ENCODE measurements around the gene EPB41L3.

DNA sequence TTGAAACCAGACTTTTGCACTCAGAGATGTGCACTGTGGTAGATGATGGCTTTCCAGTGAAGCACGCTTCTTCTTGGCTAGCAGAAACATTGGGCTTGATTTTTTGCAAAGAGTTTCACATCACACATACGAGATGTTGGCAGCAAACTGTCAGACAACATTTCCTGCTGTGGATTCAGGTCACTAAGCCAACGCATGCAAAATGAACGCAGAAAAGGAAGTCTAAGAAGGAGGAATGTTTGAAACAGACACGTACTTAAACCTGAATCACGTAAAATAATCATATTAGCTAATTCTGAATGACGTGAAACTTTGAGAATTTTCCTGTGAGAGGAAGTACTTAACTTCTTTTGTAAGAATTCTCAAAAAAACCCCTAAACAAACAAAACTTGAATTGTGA is 88.1 kb downstream of the EPB41L3 start:
- TF ChIP-seq BMI1 (IDR thresholded peaks at IDR 0.05; ENCODE audit: borderline replicate concordance) (no peak), NR2C2 (IDR thresholded peaks at IDR 0.05; ENCODE audit: borderline replicate concordance, control insufficient read depth, insufficient read length, low read depth) (no peak), ZNF384 (IDR thresholded peaks at IDR 0.05; ENCODE audit: borderline replicate concordance, low read depth, low read length) (no peak), MXI1 (IDR thresholded peaks at IDR 0.05; ENCODE audit: low read depth, low read length) (no peak), POLR2A (IDR thresholded peaks at IDR 0.05; ENCODE audit: low read depth, low read length) (no peak), PAX5 (IDR thresholded peaks at IDR 0.05; ENCODE audit: borderline replicate concordance, low read depth, low read length) (no peak), SIX5 (IDR thresholded peaks at IDR 0.05; ENCODE audit: low read depth, low read length, severe bottlenecking) (no peak), ZNF592 (IDR thresholded peaks at IDR 0.05) (no peak), ZZZ3 (IDR thresholded peaks at IDR 0.05; ENCODE audit: control insufficient read depth, insufficient read length, low read depth) (no peak), USF2 (IDR thresholded peaks at IDR 0.05; ENCODE audit: borderline replicate concordance, low read depth, low read length) (no peak), RAD21 (IDR thresholded peaks at IDR 0.05; ENCODE audit: insufficient read depth, low read depth, low read length) (no peak), EP300 (IDR thresholded peaks at IDR 0.05; ENCODE audit: borderline replicate concordance in 1 of 2, control insufficient read depth in 1 of 2, low read depth in 2 of 2, low read length in 2 of 2) (no peak)
- TF ChIP-seq, protein P1, sequence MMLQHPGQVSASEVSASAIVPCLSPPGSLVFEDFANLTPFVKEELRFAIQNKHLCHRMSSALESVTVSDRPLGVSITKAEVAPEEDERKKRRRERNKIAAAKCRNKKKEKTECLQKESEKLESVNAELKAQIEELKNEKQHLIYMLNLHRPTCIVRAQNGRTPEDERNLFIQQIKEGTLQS (IDR thresholded peaks at IDR 0.05; ENCODE audit: borderline replicate concordance, extremely low read depth, low read depth, low read length): no peak

Measured in GM12878 (cell line).